GM18511 (cell line): ENCODE data around the gene PTPRG.
"Not testable (repeated sequence)": the region's sequence is repeated elsewhere in the genome, so short reads cannot be mapped to it uniquely, and the experiment has no call there.

Experiments
- ATAC-seq: cut with Tn5 transposase; IDR thresholded peaks from one replicate; pipeline ENCODE4 v1.9.1; 2021; ENCODE audit warnings: mild to moderate bottlenecking, moderate library complexity; ENCODE audit not compliant: unreplicated experiment

Gene PTPRG

GRCh38 chr3:61681636-61682035, 120.3 kb downstream of the PTPRG start:
- no peak for ATAC-seq

DNA sequence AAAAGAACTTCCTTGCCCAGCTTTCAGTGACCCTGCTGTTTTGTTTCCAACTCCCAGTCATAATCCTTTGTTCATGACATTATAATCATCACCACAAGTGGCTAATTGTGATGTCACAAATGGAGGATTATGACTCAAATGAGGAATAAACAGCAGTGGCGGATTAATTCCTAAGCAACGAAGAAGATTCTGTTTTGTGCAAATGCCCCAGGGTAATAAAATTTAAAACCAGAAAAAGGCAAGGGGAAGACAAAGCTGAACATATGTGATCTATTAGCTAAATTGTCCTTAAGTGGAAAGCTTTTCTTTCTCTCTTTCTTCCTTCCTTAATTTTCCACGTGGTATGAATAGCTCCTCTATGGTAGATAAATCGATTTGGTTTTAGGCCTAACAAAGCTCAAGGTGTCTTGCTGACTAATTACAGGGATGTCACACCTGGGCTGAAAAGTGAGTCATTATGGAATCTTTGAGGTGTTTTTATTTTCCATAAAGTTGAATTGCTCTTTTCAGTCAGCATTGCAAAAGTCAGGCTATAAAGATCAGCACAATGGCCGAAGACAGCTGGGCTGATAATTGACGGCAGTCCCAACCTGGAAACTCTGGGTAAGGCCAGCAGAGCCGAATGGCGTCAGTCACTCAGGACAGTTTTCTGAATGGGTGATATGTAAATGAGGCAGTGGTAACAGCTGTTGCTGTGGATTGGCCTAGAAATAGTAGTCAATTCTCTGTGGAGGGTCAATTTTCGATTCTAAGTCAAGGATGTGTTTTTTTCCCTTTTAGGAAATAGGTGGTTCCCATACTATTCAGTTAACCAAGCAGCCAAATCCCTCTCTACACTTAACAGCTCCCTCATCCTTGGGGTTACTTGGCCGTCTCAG, 121.5 kb downstream of the PTPRG start:
- ATAC-seq, result no peak

- ATAC-seq, result no peak
Observed at GRCh38 chr3:61683549-61684236, 122.3 kb downstream of the PTPRG start.

DNA sequence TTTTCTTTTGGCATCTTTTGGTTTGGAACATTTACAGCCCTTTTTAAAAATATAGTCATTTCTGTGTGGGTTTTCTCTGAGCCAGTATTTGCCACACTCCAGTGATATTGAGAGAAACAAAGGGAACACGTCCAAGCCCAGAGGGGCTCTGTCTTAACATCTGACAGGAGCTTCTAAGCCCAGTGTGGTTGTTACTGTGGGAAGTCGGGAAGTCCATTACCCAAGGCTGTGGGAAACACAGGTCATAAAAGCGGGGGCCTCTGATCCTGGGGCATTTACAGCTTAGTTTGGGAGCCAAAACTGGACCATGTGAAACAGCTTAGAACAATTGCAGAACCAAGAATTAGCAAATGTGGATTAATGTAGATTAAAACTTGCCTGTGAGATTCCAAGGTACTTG, 123.0 kb downstream of the PTPRG start:
- ATAC-seq, result no peak

- no peak for ATAC-seq
Observed at GRCh38 chr3:61685755-61686154, 124.4 kb downstream of the PTPRG start.

GRCh38 chr3:61686228-61686648, 124.9 kb downstream of the PTPRG start:
- no peak for ATAC-seq

DNA sequence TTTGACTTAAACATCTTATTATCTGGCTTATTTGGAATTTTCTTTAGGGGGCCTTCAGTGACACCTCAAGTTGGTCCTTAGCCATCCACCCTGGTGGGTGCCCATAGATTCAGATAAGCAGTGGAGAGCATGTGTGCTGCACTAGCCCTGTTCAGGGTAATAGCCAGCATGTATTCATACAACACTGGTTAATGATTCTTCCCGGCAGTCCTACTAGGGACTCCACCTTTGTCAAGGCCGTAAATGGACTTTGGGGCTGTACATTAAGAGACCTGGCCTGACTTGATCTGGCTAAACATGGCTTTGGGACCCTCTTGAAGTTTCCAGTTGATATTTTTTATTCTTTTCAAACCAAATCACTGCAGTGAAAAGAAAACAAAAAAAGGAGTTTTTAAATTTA, 125.8 kb downstream of the PTPRG start:
- no peak for ATAC-seq

DNA sequence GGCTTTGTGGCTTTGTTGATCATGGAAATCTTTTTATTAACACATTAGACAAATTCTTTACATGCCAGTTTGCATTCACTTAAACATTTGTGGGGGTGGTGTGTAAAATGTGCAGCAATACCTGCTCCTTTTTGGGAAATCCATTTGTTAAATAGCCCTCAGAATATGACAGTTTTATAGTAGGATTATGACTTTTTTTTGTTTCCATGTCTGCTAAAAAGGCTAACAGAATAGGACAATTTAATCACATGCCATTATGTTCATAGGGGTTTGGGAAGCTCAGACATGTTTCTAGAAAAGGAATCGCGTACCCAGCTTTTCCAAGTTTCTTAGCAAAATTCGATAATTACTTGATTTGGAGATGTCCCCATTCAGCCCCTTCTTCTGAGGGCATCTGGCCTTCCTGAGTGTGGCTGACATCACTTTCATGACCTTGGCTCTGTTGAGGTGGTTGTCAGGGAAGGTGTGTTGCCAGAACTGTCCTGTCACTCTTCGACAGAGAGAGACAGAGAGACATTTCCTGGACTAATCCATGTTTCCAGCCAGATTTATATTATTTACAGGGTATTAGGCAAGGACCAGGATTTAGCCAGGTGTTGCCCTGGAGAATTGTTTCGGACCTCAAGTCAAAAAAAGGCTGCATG, 126.4 kb downstream of the PTPRG start:
- ATAC-seq, result no peak

DNA sequence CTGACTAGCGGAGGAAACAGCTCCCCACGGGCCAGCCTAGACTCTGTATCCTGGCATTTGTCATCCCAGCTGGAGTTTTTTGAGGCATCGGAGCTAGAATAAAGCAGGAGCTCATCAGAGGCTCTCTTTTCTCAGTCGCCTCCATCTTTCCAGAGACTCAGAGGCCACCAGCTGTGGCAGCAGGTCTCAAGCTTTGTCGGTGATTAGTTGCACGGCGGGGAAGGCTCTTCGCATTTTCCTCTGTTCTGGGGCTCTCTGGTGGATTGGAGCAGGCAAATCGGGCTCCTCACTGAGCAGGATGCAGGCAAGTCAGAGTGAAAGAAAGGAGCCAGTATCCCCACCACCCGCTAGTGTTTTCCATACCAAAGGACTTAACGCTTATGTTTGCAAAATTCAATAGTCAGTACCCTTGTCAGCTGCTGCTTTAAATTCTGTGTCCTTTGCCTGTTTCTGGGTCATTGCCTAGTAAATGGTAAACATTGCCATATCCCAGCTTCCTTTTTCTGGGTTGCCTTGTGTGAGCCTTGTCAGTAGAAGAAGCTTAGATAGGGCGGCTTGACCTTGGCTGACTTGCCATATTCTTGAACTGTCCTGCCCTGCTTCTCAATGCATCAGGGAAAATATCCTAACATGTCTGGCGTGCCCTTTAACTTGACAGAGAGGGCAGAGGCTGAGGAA, 127.1 kb downstream of the PTPRG start:
- ATAC-seq, result no peak

DNA sequence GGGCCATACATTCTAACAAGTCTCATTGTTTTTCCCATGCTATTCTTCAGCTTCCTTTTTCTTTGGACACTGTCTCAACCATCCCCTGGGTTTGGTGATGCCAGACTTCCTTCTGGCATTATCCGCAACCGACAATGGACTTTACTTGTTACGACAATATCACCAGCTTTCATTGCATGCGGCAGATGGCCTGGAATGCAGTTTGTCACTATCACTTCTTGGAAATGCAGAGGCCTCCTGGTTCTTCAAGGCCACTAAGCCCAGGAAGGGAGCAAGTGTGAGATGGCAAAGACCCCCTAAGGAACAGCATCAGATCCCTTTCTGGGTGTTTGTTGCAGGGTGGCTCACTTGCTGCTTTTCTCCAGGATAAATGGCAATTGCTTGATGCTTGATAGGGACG, 128.6 kb downstream of the PTPRG start:
- ATAC-seq, result no peak

DNA sequence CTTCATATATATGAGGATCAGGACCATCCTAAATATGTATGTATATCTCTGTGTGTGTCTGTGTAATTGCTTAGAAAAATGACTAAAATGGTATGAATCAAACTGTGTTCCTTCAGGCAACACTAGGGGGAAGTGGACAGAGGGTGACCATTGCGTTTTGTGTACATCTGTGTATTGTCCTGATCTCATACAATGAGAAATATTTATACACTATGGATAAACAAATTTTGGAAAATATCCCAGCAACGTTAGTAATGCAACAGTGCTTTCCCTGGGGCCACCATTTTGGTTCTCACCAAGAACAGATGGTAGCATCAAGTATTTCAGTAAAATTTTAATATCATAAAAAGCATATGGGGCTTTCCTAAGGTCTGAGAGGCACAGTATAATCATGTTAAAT, 130.1 kb downstream of the PTPRG start:
- no peak for ATAC-seq

DNA sequence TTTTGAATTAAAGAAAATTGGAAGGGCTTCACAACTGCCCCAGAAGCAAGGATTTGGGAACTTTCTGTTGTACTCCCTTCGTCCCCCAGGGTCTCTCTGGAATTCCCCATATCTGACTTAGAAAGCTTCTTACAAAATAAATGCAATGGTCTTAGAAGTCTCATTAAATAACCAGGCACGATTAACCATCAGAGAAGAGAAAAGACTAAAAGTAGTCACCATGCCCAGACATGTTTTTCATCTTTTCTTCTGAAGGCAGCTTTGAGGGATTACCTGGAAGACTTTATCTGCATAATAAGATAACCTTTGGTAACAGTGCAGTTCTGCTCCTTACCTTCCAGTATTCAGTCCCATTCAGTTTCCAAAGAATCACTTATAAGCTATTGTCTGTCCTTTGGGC, 135.9 kb downstream of the PTPRG start:
- ATAC-seq, result no peak

GRCh38 chr3:61698278-61699072, 137.1 kb downstream of the PTPRG start:
- not testable (repeated sequence) for ATAC-seq

- ATAC-seq, result no peak
Observed at GRCh38 chr3:61699622-61700021, 138.3 kb downstream of the PTPRG start.

DNA sequence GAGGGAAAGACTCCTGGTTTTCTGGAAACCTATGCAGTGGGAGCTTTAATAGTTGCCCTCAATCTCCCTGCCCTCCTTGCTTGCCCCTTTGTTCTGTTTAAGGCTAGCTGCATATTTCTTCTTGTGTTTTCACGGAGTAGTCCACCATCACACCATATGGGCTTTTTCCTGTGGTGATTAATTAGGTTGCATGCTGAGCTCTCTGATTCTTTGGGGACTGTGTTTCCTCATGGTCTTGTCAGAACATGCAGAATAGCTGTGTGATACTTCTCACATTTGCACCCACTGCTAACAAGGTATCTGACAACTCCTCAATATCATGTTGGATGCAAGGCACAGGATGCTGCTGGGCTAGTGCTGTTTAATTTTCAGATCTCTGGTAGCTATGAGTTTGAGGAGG, 139.6 kb downstream of the PTPRG start:
- no peak for ATAC-seq

DNA sequence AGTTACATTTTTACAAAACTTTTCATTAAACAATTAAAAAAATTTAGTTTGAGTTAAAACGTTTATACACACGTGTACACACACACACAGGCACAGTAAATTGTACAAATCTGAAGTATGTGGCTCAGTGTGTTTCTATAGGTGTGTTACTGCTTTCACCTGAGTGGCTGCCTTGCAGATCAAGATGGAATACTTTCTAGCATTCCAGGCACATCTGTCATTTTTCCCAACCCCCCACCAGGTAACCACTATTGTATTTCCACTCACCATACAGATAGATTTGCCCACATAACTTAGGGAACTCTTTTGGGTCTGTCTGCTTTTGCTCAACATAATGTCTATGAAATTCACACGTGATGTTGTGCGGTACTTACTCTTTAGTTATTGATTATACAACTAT, 141.1 kb downstream of the PTPRG start:
- no peak for ATAC-seq

DNA sequence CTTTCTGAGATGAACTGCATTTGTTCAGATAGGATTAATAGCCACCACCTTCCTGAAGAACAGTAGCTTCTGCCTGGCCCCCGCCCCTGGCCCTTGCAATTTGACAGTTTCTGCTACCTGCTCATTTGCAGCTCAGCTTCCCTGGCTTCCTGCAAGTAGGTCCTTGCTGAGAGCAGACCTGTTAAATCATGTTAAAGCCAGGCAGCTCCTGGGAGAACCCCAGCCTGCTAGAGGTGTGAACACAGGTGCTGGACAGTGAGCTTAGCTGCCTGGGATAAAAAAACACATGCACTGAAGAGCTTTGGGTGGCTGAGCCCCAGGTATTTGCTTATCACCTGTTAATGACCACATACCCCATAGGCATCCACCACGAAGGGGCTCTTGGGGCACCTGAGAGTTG, 143.4 kb downstream of the PTPRG start:
- no peak for ATAC-seq

- ATAC-seq, result no peak
Observed at GRCh38 chr3:61707492-61707891, 146.1 kb downstream of the PTPRG start.

- not testable (repeated sequence) for ATAC-seq
Observed at GRCh38 chr3:61710920-61711319, 149.5 kb downstream of the PTPRG start.

- ATAC-seq, result no peak
Observed at GRCh38 chr3:61714225-61714624, 152.9 kb downstream of the PTPRG start.
